ENCODE results near the gene NKTR. TPM values are rescaled to one million over a fixed set of nuclear protein-coding genes. Genes with fewer than 3 reads are reported as not detected.
"Not testable (repeated sequence)": the region's sequence is repeated elsewhere in the genome, so short reads cannot be mapped to it uniquely, and the experiment has no call there.

Gene NKTR
- total RNA-seq, 4 donors from 2014 or later, result 33.8 to 82.3 (median 49.6) TPM

DNA sequence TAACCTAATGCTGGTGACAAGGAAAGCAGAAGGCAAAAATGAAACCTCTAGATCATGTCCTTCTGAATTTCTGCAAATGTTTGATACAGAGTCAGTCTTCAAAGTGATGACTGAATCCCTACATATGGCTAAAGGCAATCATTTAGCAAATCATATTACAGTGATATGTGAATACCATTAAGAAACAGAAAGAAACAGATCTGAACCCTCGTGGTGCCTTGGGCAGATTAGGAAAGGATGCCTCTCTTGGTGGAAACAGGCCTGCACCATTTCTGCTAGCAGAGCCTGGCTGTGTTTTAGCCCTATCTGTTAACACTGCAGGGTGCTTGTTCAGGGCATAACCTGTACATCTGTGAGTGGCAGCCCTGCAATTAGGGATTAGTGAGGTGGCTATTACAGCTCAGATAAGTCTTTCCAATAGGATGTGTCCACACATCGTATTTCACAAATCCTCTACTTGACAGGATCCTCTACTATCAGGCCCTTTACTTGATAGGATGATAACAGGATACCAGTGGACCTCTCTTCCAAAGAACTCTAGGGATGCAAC is 30.8 kb upstream of the NKTR start:
- DNase-seq (ENCODE audit: low spot score in 2 of 2), result no peak
- TF ChIP-seq POLR2A (IDR thresholded peaks at IDR 0.05), result no peak
- TF ChIP-seq, protein P1, sequence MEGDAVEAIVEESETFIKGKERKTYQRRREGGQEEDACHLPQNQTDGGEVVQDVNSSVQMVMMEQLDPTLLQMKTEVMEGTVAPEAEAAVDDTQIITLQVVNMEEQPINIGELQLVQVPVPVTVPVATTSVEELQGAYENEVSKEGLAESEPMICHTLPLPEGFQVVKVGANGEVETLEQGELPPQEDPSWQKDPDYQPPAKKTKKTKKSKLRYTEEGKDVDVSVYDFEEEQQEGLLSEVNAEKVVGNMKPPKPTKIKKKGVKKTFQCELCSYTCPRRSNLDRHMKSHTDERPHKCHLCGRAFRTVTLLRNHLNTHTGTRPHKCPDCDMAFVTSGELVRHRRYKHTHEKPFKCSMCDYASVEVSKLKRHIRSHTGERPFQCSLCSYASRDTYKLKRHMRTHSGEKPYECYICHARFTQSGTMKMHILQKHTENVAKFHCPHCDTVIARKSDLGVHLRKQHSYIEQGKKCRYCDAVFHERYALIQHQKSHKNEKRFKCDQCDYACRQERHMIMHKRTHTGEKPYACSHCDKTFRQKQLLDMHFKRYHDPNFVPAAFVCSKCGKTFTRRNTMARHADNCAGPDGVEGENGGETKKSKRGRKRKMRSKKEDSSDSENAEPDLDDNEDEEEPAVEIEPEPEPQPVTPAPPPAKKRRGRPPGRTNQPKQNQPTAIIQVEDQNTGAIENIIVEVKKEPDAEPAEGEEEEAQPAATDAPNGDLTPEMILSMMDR (IDR thresholded peaks at IDR 0.05), result no peak
- WGBS, 2 donors, result 80 to 85% methylated on average over 2 of the region's 2 CpGs
- H3K4me3 ChIP-seq (ENCODE audit: low read depth, poor library complexity, severe bottlenecking), result no peak overlapping the region
- intact Hi-C loops (cut with DNase I; ENCODE audit: low total_unique reads), result no loop called here

DNA sequence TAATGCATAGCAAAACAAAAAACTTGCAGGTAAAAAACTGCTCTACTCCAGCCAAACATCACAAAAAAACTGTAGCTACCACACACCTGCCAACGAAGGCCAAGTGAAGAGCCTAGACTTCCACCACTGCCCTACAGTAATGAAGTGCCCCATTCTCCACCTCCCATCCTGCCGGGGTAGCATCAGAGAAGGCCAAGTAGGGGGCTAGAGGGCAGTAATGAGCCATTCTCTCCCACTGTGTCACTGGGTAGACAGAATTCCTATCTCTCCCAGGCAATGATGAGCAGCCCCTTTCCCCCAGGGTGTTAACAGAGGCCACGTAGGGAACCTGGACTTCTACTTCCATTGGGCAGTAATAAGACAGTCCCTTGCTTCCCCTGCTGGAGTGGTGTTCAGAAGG is 28.2 kb upstream of the NKTR start:
- intact Hi-C loops (cut with DNase I; ENCODE audit: low total_unique reads), result no loop called here
- 61 to 71% methylated on average over 3 of the region's 3 CpGs for WGBS, 2 donors
- no peak overlapping the region for H3K4me3 ChIP-seq (ENCODE audit: low read depth, poor library complexity, severe bottlenecking)
- TF ChIP-seq, protein P1 (IDR thresholded peaks at IDR 0.05), result no peak
- TF ChIP-seq POLR2A (IDR thresholded peaks at IDR 0.05), result no peak
- DNase-seq (ENCODE audit: low spot score in 2 of 2), result no peak

DNA sequence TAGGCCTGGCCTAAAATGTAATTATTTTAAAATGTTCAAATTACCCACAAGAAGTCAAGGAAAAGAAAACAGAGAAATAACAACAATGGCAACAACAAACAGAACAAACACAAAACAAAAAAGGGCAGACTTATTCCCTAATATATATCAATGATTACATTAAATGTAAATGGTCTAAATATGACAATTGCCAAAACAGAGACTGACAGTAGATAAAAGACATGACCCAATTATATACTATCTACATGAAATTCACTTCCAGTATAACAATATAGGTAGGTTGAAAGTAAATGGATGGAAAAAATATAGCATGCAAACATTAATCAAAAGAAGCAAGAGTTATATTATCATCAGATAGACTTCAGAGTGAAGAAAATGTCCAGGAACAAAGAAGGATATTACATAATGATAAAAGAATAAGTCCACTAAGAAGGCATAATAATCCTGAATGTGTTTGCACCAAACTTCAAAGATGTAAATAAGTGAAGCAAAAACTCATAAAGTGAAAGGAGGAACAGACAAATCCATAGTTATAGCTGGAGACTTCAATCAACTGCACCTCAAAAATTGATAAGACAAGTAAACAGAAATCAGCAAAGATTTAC is 25.2 kb upstream of the NKTR start:
- TF ChIP-seq, protein P1 (IDR thresholded peaks at IDR 0.05), result no peak
- TF ChIP-seq POLR2A (IDR thresholded peaks at IDR 0.05), result no peak
- intact Hi-C loops (cut with DNase I; ENCODE audit: low total_unique reads), result no loop called here
- DNase-seq (ENCODE audit: low spot score in 2 of 2), result no peak

DNA sequence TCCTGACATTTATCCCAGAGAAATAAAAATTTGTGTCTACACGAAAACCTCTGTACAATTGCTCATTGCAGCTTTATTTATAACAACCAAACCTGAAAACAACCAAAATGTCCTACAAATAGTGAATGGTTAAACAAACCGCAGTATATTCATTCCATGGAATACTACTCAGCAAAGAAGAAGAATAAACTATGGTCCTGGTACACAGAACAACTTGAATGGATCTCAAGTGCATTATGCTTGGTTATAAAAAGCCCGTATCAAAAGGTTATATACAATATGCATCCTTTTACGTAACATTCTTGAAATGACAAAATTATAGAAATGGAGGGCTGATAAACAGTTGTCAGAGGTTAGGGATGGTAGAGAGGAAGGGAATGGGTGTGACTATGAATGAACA is 22.4 kb upstream of the NKTR start:
- intact Hi-C loops (cut with DNase I; ENCODE audit: low total_unique reads), result no loop called here
- H3K4me3 ChIP-seq (ENCODE audit: low read depth, poor library complexity, severe bottlenecking), result no peak overlapping the region
- WGBS, 2 donors, result 97 to 98% methylated on average over 4 of the region's 4 CpGs
- DNase-seq (ENCODE audit: low spot score in 2 of 2), result no peak
- TF ChIP-seq POLR2A (IDR thresholded peaks at IDR 0.05), result no peak
- TF ChIP-seq, protein P1 (IDR thresholded peaks at IDR 0.05), result no peak

More for the DNA sequence above, 25.2 kb upstream of the NKTR start:
- no peak overlapping the region for H3K4me3 ChIP-seq (ENCODE audit: low read depth, poor library complexity, severe bottlenecking)

DNA sequence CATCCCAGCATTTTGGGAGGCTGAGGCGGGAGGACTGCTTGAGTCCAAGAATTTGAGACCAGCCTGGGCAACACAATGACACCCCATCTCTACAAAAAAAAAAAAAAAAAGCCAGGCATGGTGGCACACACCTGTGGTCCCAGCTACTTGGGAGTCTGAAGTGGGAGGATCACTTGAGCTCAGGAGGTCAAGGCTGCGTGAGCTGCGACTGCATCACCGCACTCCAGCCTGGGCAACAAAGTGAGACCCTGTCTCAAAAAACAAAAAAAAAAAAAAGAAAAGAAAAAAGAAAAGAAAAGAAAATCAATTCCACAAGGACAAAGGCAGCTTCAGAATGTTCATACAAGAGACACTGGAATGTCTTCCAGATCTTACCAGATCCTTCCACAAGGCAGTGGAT is 21.1 kb upstream of the NKTR start:
- DNase-seq (ENCODE audit: low spot score in 2 of 2); H3K4me3 ChIP-seq (ENCODE audit: low read depth, poor library complexity, severe bottlenecking); intact Hi-C loops (cut with DNase I; ENCODE audit: low total_unique reads): not testable (repeated sequence)
- 93 to 100% methylated on average over 4 of the region's 4 CpGs for WGBS, 2 donors

DNA sequence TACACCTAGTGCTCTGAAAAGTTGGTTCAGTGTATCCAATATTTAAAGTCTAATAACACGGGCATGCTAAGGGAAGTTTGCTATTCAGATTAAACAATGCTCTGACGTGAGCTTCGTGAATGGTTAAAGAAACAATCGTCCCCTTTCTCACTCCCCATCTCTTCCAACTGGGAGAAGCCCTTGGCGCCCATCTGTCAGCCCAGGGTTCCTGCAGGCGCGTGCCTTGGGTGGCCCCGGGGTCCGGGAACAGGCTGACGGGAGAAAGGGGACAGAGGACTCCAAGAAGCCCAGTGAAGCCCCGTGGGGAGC is 19.1 kb upstream of the NKTR start:
- TF ChIP-seq, protein P1 (IDR thresholded peaks at IDR 0.05), result no peak
- no peak for TF ChIP-seq POLR2A (IDR thresholded peaks at IDR 0.05)
- 0% methylated on average over 11 of the region's 11 CpGs for WGBS, 2 donors
- intact Hi-C loops (cut with DNase I; ENCODE audit: low total_unique reads), result no loop called here
- H3K4me3 ChIP-seq (ENCODE audit: low read depth, poor library complexity, severe bottlenecking), result peak overlapping the region; percentile 67
- DNase-seq (ENCODE audit: low spot score in 2 of 2), result no peak

All from lower leg skin (tissue), 4 donors.